Tibial nerve (tissue), 4 donors: Measurements from ENCODE around the gene TUT4. TPM values are rescaled to one million over a fixed set of nuclear protein-coding genes. Genes with fewer than 3 reads are reported as not detected.

ENCODE experiments used
- DNase-seq, 2 donors: peaks; one replicate each; pipeline ENCODE4 v3.0.0-alpha.2; 2019; ENCODE audit warnings: low spot score in 2 of 2
- H3K27ac ChIP-seq, 4 donors: fragments of 200-600 bp; sonication (generic) in 3 of 4; one replicate each; pipeline ENCODE4 v1.5.1; 2017 to 2019; ENCODE audit warnings: mild to moderate bottlenecking in 1 of 4
- H3K27me3 ChIP-seq, 2 donors: fragments of 200-600 bp; sonication (generic) in 1 of 2; one replicate each; pipeline versions ENCODE4 v1.5.1 to v1.6.0; 2017 to 2019
- H3K36me3 ChIP-seq, 3 donors: fragments of 200-600 bp; sonication (generic); one replicate each; pipeline ENCODE4 v1.5.1; 2018 to 2019
- H3K4me1 ChIP-seq, 4 donors: fragments of 200-600 bp; sonication (generic) in 3 of 4; one replicate each; pipeline ENCODE4 v1.5.1; 2017 to 2019
- H3K4me3 ChIP-seq, 4 donors: fragments of 200-600 bp; sonication (generic) in 3 of 4; one replicate each; pipeline ENCODE4 v1.5.1; 2017 to 2019; ENCODE audit warnings: mild to moderate bottlenecking in 1 of 4, moderate library complexity in 1 of 4
- H3K9me3 ChIP-seq, 4 donors: fragments of 200-600 bp; sonication (generic) in 3 of 4; one replicate each; pipeline ENCODE4 v1.5.1; 2017 to 2019
- EP300 ChIP-seq, 2 donors: sonication (generic); formaldehyde crosslinking; IDR thresholded peaks; one replicate each; pipeline ENCODE4 v1.6.1; 2017; ENCODE audit warnings: antibody characterized with exemption in 2 of 2, mild to moderate bottlenecking in 1 of 2
- POLR2A ChIP-seq, 2 donors: fragments of 450-650 bp; IDR thresholded peaks; one replicate each; pipeline ENCODE4 v1.6.1; 2017; ENCODE audit warnings: antibody characterized with exemption in 2 of 2, mild to moderate bottlenecking in 2 of 2, moderate library complexity in 2 of 2
- WGBS, 2 donors: methylation state at CpG; one replicate each; pipeline ENCODE4 v1.1.5; 2018; 5-methylcytosine and 5-hydroxymethylcytosine counted together
- total RNA-seq, 4 donors: library from RNA; depleted of rRNA; stranded (reverse); fragments of >200 nt; gene quantifications; one replicate each; pipeline ENCODE4 v1.1.0, GENCODE V29; 2016
- TF ChIP-seq, protein P1 (sequence below), 5 experiments: fragments of 200-600 bp in 3 of 5; fragments of 450-650 bp in 2 of 5; sonication (generic) in 3 of 5; IDR thresholded peaks; one replicate each; pipeline ENCODE4 v1.5.1; 2016 to 2019; ENCODE audit warnings: antibody characterized with exemption in 5 of 5, mild to moderate bottlenecking in 3 of 5, moderate library complexity in 2 of 5

Gene TUT4
- total RNA-seq, 4 donors from 2014 or later, result 78.1 to 127 (median 82.3) TPM

DNA sequence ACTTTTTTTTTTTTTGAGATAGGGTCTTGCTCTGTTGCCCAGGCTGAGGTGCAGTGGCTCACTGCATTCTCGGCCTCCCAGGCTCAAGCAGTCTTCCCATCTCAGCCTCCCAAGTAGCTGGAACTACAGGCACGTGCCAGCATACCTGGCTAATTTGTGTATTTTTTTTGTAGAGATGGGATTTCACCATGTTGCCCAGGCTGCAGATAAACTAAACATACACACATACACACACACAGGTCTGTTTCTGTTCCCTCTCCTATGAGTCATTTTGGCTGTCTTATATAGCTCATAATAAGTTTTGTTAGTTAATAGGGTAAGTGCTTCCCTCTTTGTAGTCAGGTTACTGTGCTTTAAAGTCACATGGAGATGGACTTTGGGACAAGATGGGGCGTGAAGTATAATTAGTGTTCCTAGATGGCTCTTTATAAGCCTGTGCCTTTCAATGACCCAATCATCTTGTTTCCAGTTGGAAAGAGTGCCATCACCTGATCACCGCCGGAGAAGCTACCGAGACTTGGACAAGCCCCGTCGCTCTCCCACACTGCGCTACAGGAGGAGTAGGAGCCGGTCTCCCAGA is 139.4 kb downstream of the TUT4 start:
- Histone ChIP-seq H3K27ac (no peak overlapping the region), H3K4me1 (no peaks in the 10 kb centered on the region), H3K27me3 (no peaks in the 10 kb centered on the region), H3K9me3 (no peaks in the 10 kb centered on the region), H3K36me3 (peaks cover 0 to 99% (median 50%) of the 10 kb centered on the region in 3 donors), H3K4me3 (no peak overlapping the region)
- no peak for TF ChIP-seq EP300 (IDR thresholded peaks at IDR 0.05)
- TF ChIP-seq POLR2A (IDR thresholded peaks at IDR 0.05), result no peak
- TF ChIP-seq, protein P1, sequence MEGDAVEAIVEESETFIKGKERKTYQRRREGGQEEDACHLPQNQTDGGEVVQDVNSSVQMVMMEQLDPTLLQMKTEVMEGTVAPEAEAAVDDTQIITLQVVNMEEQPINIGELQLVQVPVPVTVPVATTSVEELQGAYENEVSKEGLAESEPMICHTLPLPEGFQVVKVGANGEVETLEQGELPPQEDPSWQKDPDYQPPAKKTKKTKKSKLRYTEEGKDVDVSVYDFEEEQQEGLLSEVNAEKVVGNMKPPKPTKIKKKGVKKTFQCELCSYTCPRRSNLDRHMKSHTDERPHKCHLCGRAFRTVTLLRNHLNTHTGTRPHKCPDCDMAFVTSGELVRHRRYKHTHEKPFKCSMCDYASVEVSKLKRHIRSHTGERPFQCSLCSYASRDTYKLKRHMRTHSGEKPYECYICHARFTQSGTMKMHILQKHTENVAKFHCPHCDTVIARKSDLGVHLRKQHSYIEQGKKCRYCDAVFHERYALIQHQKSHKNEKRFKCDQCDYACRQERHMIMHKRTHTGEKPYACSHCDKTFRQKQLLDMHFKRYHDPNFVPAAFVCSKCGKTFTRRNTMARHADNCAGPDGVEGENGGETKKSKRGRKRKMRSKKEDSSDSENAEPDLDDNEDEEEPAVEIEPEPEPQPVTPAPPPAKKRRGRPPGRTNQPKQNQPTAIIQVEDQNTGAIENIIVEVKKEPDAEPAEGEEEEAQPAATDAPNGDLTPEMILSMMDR (IDR thresholded peaks at IDR 0.05), result no peak
- 95% methylated on average over 10 of the region's 10 CpGs for WGBS, 2 donors
- no peak for DNase-seq

DNA sequence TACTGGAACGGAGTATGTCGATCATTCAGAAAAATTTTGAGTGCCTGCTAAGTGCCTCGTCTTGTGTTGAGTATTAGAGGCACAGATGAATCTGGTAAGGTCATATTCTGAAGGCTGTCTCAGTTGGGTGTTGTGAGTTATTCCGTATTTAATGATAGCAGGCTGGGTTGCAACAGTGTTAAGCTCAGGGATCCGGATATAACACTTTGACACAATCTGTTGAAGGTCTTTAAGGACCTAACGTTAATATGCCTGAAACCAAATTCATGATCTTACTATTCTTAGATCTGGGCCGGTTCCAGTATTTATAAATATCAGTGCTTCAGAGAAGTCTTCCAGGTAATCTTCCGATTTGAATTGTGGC is 147.9 kb downstream of the TUT4 start:
- no peak for TF ChIP-seq EP300 (IDR thresholded peaks at IDR 0.05)
- TF ChIP-seq POLR2A (IDR thresholded peaks at IDR 0.05), result no peak
- TF ChIP-seq, protein P1 (IDR thresholded peaks at IDR 0.05), result peak in 1 of 5 experiments; percentile 15
- WGBS, 2 donors, result 3 to 4% methylated on average over 8 of the region's 8 CpGs
- H3K4me1 ChIP-seq, result peaks cover 4 to 32% (median 20%) of the 10 kb centered on the region in 4 donors
- H3K36me3 ChIP-seq, result peaks cover 0 to 43% (median 9%) of the 10 kb centered on the region in 3 donors
- H3K9me3 ChIP-seq, result no peaks in the 10 kb centered on the region
- H3K27me3 ChIP-seq, result no peaks in the 10 kb centered on the region
- H3K4me3 ChIP-seq, result peak overlapping the region; percentile 70 to 92 (median 72)
- H3K27ac ChIP-seq, result peak overlapping the region; percentile 89 to 93 (median 92)
- DNase-seq, result no peak

DNA sequence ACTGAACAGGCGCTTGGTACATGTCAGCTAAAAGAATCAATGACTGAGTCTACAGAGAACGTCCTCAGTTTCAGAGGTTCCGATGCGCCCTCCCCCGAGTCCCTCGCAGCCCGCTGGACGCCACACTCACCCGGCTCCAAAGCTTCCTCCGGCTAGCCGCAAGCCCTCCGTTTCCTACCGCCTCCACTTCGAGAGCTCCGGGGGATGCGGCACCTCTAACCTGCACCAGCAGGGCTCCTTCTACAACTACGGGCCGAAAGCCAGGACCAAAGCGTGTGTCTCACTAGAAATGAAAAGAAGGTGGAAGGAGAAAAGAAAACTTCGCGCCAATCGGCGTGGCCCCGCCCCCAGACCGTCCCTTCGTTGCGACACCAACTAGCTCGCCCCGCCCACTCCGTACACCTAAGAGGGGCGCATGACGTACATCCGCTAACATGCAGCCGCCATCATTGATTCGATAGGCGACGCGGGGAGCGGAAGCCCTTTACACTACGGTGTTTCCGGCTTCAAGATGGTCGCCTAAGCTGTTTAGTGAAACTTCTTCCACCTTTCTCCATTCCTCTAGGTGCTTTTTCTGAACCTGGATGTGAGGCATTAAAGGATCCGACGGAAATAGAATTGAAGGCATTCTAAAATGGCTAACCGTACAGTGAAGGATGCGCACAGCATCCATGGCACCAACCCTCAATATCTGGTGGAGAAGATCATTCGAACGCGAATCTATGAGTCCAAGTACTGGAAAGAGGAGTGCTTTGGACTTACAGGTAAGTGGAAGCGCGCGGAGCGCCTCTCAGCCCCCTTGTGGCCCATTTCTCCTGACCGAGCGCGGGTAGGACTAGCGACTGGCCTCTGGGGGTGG is 148.5 kb downstream of the TUT4 start, which contains the start of the genes ORC1 and PRPF38A:
Gene ORC1 (minus strand): TSS at position 308 of the 859 bp plus-strand sequence. CDS start 2,200 bp downstream, outside the sequence.
Gene PRPF38A (plus strand): TSS at position 487 of the 859 bp plus-strand sequence. CDS start 148 bp downstream, at position 635.
- peaks cover 0 to 37% (median 8%) of the 10 kb centered on the region in 3 donors for H3K36me3 ChIP-seq
- 0 to 1% methylated on average over 55 to 57 of the region's 57 CpGs for WGBS, 2 donors
- peak; percentile 98 to 99 for DNase-seq
- H3K27me3 ChIP-seq, result no peaks in the 10 kb centered on the region
- peak within 1 kb of the TSS; percentile 70 to 92 (median 72) for H3K4me3 ChIP-seq
- H3K9me3 ChIP-seq, result no peaks in the 10 kb centered on the region
- peaks cover 4 to 32% (median 20%) of the 10 kb centered on the region in 4 donors for H3K4me1 ChIP-seq
- H3K27ac ChIP-seq, result peak within 1 kb of the TSS; percentile 89 to 93 (median 92)
- TF ChIP-seq POLR2A (IDR thresholded peaks at IDR 0.05) (peak in 1 of 2 donors; percentile 57), EP300 (IDR thresholded peaks at IDR 0.05) (peak; percentile 93 to 95)
- TF ChIP-seq, protein P1 (IDR thresholded peaks at IDR 0.05), result peak in 2 of 5 experiments; percentile 26 to 69

DNA sequence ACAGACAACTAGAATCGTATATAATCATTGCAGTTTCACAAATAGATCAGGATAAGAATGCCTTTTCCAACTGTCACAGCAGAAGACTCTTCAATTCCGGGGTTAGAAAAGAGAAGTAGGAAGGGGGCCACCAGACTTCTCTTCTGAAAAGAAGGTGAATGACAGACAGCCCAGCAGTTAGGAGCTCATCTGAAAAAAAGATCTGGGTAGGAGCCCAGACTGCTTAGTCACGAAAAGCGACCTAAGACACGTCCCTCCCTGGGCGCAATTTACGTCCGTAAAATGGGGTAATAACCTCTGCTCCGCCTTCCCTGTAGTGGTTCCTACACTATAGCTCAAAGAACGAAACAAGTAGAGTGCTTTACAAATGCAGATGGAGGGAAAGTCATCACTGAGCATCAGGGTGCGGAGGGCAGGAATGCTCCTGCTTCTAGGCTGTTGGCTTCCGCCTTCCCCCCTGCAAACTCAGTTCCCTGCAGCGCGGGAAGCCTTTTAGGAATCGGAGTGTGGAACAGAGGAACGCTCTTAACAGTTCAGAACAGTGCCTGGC is 149.3 kb downstream of the TUT4 start:
- TF ChIP-seq EP300 (IDR thresholded peaks at IDR 0.05), result no peak
- TF ChIP-seq, protein P1 (IDR thresholded peaks at IDR 0.05), result no peak
- no peak for TF ChIP-seq POLR2A (IDR thresholded peaks at IDR 0.05)
- Histone ChIP-seq H3K27me3 (no peaks in the 10 kb centered on the region), H3K4me1 (peaks cover 4 to 32% (median 20%) of the 10 kb centered on the region in 4 donors), H3K4me3 (peak overlapping the region; percentile 70 to 92 (median 72)), H3K9me3 (no peaks in the 10 kb centered on the region), H3K27ac (peak overlapping the region in 2 of 4 donors; percentile 89 to 93), H3K36me3 (peaks cover 0 to 30% (median 1%) of the 10 kb centered on the region in 3 donors)
- 0 to 1% methylated on average over 14 to 16 of the region's 16 CpGs for WGBS, 2 donors
- DNase-seq, result no peak
